Fibroblast of peridontal ligament (primary cell): ENCODE measurements around the gene PRG3.
"Not testable (repeated sequence)": the region's sequence is repeated elsewhere in the genome, so short reads cannot be mapped to it uniquely, and the experiment has no call there.

Source experiments
- DNase-seq: peaks from one replicate; pipeline ENCODE4 v3.0.0-alpha.2; 2010; ENCODE audit errors: extremely low read depth

Gene PRG3

DNA sequence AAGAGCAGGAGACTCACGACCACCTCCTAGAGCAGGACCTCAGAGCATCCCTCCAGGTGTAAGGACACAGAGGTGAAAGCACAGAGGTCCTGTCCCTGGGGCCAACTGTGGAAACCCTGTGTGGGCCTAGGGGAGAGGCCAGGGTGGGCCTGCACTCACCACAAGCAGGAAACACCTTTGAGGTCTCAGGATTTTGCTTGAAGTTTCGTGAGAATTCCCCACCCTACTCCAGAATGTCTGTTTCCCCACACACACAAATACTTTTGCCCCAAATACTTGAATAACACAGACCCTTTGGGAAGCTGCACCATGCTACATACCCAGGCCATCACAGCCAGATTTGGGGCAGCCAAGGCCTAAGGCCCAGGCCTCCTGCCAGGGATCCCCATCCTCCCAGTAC, 27.8 kb upstream of the PRG3 start:
- DNase-seq = no peak

- no peak for DNase-seq
These were observed 27.1 kb upstream of the PRG3 start for GRCh38 chr11:57407941-57408475.

- no peak for DNase-seq
These were observed 26.3 kb upstream of the PRG3 start for GRCh38 chr11:57407010-57407920.

GRCh38 chr11:57406337-57406904, 25.5 kb upstream of the PRG3 start:
- DNase-seq = no peak

- no peak for DNase-seq
These were observed 24.4 kb upstream of the PRG3 start for GRCh38 chr11:57405271-57405860.

GRCh38 chr11:57403802-57404147, 22.8 kb upstream of the PRG3 start:
- no peak for DNase-seq

DNA sequence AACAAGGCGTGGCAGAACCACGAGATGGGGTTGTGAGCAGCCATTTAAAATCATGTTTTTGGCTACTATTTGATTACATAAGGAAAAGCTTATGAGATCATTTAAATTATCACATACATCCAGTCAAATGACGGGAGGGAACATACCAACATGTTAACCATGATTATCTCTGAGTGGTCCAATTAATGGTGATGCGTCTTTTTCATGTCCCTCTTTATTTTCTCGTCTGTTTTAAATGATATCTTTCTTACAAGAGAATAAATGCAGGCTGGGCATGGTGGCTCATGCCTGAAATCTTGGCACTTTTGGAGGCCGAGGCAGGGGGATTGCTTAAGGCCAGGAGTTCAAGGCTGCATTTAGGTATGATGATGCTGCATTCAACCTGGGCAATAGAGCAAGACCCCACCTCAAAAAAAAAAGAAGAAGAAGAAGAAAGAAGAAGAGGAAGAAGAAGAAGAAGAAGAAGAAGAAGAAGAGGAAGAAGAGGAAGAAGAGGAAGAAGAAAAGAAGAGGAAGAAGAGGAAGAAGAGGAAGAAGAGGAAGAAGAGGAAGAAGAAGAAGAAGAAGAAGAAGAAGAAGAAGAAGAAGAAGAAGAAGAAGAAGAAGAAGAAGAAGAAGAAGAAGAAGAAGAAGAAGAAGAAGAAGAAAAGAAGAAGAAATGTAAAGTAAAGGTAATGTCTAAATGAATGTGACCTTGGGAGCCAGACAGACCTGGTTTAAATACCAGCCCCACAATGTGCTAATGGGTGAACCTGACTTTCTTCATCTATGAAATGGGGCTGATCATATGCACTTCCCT, 22.3 kb upstream of the PRG3 start:
- DNase-seq = not testable (repeated sequence)

DNA sequence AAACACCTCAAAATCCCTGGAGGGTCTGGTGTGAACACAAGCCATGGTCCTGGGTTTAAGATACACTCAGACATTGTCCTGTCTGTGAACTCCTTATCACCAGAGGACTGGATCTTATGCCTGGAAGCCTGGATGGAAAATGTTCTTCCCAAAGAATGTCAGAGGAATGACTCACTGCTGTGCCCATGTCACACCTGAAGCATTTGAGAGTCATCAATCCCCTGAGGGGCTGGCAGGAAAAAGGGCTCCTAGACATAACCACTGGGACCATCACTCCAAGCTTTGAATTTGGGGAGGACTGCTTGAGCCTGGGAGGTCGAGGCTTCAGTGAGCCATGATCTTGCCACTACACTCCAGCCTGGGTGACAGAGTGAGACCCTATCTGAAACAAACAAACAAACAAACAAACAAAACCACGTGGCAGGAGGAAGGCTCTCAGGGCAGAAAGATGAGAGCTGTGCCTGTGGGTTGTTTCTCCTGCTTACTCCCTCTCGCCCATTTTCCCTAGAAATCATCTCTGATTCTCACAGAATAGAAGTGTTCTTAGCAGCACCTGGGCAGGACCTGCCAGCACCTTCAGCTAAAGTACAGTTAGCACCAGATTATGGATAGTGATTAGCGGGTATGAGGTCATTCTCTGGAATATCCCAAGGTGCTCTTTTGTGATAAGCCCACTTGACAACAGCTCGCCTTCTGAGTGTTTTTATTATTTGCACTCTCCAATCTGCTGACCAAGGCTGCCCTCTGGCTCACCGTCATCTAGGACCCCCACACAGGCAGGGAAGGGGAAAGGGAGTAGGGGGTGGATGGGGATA, 21.4 kb upstream of the PRG3 start:
- no peak for DNase-seq

- no peak for DNase-seq
These were observed 19.1 kb upstream of the PRG3 start for GRCh38 chr11:57399972-57400578.

GRCh38 chr11:57399221-57399620, 18.3 kb upstream of the PRG3 start:
- DNase-seq = no peak

DNA sequence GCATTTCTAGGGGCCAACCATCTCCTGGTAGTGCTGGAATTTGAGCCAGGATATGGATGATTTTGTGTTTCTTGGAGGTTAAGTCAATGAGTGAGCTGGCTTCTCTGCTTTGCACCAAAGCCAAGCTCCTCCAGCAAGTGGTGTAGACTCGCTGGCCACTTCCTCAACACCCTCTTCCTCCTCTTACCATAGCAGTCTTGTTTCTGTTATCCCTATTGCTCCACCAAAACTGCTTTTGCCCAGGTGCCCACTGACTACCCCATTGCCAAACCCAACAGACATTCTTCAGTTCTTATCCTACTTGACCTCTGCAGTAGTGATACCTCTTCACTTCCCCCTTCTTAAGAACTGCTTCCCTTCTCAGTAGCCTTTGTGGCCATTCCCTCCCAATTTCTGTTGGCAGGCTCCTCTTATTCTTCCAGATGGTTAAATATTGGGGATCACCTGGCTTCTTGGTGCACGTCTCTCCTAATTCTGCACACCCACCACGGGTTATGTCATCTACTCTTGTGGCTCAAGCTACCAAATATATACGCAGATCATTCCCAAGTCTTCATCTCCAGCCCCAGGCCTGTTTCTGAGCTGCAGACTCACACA, 16.5 kb upstream of the PRG3 start:
- no peak for DNase-seq

- DNase-seq = no peak
These were observed 15.8 kb upstream of the PRG3 start for GRCh38 chr11:57396744-57397143.

GRCh38 chr11:57395905-57396623, 15.1 kb upstream of the PRG3 start:
- no peak for DNase-seq

- no peak for DNase-seq
These were observed 13.4 kb upstream of the PRG3 start for GRCh38 chr11:57394203-57394965.

DNA sequence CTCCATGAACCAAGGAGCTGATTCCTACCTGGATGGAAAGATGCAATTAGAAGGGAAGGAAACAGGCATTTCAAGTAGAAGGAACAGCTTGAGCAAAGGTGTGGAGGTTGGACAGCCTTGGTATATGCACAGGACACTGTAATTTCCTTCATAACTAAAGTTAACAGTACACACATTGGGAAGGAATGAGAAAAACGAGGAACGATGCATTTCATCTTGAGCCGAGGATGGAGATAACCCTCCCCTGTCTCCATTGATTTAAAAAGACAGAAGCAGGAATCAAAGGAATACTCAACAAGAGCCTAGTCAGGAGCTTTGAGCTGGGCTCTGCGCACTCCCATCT, 11.8 kb upstream of the PRG3 start:
- DNase-seq = no peak

DNA sequence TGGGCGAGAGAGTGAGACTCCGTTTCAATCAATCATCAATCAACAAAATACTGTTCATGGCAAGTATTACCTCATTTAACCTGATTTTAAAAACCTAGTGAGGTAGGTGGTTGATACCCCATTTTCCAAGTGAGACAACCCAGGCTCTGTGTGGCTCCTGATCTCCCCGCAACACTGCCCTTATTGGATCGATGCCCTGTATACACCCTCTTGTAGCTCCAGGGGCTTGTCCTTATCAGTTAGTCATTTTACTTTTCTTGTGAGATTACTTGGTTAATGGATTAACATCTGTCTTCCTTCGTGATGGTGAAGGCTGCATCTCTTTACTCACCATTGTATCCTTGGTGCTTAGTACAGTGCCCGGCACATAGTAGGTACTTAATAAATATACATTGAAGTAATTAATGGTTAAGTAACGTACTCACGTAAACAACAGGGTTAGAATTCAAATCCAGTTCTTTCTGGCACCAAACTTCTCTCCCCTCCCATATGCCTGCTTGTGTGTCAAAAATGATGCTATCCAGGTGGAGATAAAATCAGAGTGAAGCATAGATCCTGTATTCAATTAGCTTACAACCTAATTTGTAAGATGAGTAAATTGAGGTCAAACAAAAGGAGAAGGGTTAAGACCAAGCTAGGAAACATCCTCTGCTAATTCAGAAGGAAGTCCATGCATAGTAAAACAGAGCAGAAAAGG, 11.3 kb upstream of the PRG3 start:
- no peak for DNase-seq

DNA sequence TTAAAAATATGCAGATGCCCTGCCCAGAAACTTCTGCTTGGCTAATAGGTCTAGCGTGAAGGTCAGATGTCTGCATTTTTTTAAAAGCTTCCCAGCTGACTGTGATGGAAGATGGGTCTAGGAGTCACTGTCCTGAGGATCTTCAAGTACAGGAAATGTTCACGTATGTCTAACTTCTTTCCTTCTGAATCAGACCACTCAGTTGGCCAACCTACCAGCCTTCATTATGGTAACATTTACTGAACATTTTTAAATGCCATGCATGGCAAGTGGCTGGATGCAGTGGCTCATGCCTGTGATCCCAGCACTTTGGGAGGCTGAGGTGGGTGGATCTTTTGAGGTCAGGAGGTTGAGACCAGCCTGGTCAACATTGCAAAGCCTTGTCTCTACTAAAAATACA, 10.6 kb upstream of the PRG3 start:
- no peak for DNase-seq

GRCh38 chr11:57391111-57391510, 10.2 kb upstream of the PRG3 start:
- DNase-seq = no peak
